Activated naive CD8-positive, alpha-beta T cell treated with anti-CD3 and anti-CD28 coated beads, Interleukin-2, amount 10 ng/mL, durations not matched to agents 7 days and 5 days (primary cell): ENCODE data around the gene VANGL2. TPM values are rescaled to one million over a fixed set of nuclear protein-coding genes. Genes with fewer than 3 reads are reported as not detected.

Experiments
- ATAC-seq: fragments of 150-1000 bp; cut with Tn5 transposase; one replicate; pipeline ENCODE4 v1.10.0; 2021; ENCODE audit warnings: low read depth, moderate library complexity
- POLR2A ChIA-PET: fragments of 350-600 bp; sonication (Branson Sonifier 250); formaldehyde crosslinking; loops from one replicate; lab custom pipeline; 2021; ENCODE audit warnings: antibody characterized with exemption; lab: Charles Lee
- DNase-seq: peaks from one replicate; pipeline ENCODE4 v3.0.0; 2021
- H3K27ac Mint-ChIP-seq: one replicate; pipeline ENCODE4 v1.8.0; 2022; ENCODE audit warnings: mild to moderate bottlenecking, mixed read lengths
- H3K27me3 Mint-ChIP-seq: one replicate; pipeline ENCODE4 v1.8.0; 2022; ENCODE audit warnings: mild to moderate bottlenecking, moderate library complexity, mixed read lengths
- H3K36me3 Mint-ChIP-seq: one replicate; pipeline ENCODE4 v1.8.0; 2021; ENCODE audit warnings: mild to moderate bottlenecking, mixed read lengths
- H3K4me1 Mint-ChIP-seq: one replicate; pipeline ENCODE4 v1.8.0; 2021; ENCODE audit warnings: mixed read lengths
- H3K4me3 Mint-ChIP-seq: one replicate; pipeline ENCODE4 v1.8.0; 2022; ENCODE audit warnings: mild to moderate bottlenecking, moderate library complexity, mixed read lengths
- H3K9me3 Mint-ChIP-seq: one replicate; pipeline ENCODE4 v1.8.0; 2021; ENCODE audit warnings: mixed read lengths
- total RNA-seq, 2 experiments: library from RNA; stranded (reverse); gene quantifications; one replicate each; pipeline ENCODE4 v1.2.3, GENCODE V29; 2021

The VANGL2 gene
- under 1 TPM; 0.06 to 0.34 TPM for total RNA-seq

DNA sequence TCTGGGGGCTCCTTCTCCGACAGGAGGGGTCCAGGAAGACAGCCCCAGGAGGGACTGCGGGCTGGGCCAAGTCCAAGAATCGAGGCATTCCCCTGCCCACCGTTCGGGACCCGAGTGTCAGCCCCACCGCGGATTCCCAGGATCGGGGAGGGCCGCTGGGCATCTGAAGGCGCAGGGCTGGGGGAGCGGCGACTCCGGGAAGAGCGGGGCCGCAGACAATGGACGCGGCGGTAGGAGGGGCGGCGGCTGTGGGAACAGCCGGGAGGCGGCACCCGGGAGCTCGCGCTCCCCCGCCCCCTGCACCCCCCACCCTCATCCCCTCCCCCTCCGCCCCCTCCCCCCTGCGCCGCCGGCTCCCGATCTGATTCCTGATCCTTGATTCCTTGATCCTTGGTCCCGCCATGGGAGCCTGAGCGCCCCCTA lies at the start of gene VANGL2:
TSS of gene VANGL2 (plus strand) at position 342 of the 423 bp plus-strand sequence. CDS start 15,274 bp downstream, outside the sequence.
- Mint-ChIP-seq H3K4me3 (peak within 1 kb of the TSS; percentile 59), H3K27me3 (peaks cover 37% of the 10 kb centered on the region), H3K4me1 (peaks cover 3% of the 10 kb centered on the region), H3K9me3 (no peaks in the 10 kb centered on the region), H3K27ac (no peak within 1 kb of the TSS), H3K36me3 (no peaks in the 10 kb centered on the region)
- DNase-seq (peak; percentile 74), ATAC-seq (no peak)
- POLR2A ChIA-PET, result no interaction called here

- no peaks in the 10 kb centered on the region for H3K9me3 Mint-ChIP-seq
- H3K4me3 Mint-ChIP-seq, result no peak overlapping the region
- H3K4me1 Mint-ChIP-seq, result peaks cover 8% of the 10 kb centered on the region
- H3K27ac Mint-ChIP-seq, result no peak overlapping the region
- ATAC-seq (no peak), DNase-seq (no peak)
- peaks cover 25% of the 10 kb centered on the region for H3K36me3 Mint-ChIP-seq
- POLR2A ChIA-PET, result no interaction called here
- H3K27me3 Mint-ChIP-seq, result no peaks in the 10 kb centered on the region
Measured at GRCh38 chr1:160351629-160352028, 48.7 kb upstream of the VANGL2 start.

- DNase-seq, result no peak
- Mint-ChIP-seq H3K27ac (no peak overlapping the region), H3K36me3 (peaks cover 27% of the 10 kb centered on the region), H3K4me3 (no peak overlapping the region), H3K4me1 (no peaks in the 10 kb centered on the region), H3K9me3 (no peaks in the 10 kb centered on the region), H3K27me3 (no peaks in the 10 kb centered on the region)
- ATAC-seq, result no peak
- POLR2A ChIA-PET, result interaction anchor here (0.8 kb wide), 1 partner anchor 9 kb away, joined by 3 read pairs; no protein-coding TSS in a partner anchor
Measured at GRCh38 chr1:160352555-160352954, 47.8 kb upstream of the VANGL2 start.

DNA sequence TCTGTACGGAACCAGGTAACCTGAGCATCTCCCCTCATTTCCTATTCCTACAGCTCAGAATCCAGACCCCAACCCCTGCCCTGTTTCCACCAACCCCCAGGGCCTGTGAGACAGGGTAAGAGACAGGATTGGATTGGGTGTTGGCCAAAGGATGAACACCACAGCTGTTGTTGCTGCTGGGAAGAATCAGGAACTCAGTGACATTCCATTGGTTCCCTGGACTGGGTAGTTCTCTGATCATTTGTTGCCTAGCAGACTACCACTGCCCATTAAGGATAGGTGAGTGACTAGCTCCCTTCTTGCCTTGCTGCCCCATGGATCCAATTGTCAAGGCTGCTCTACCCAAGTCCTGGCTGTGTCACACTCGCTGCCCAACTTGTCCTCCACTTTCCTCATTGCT lies 47.1 kb upstream of the VANGL2 start:
- ATAC-seq (no peak), DNase-seq (no peak)
- Mint-ChIP-seq H3K4me1 (no peaks in the 10 kb centered on the region), H3K27me3 (no peaks in the 10 kb centered on the region), H3K27ac (no peak overlapping the region), H3K9me3 (no peaks in the 10 kb centered on the region), H3K36me3 (peaks cover 30% of the 10 kb centered on the region), H3K4me3 (no peak overlapping the region)
- POLR2A ChIA-PET, result interaction anchor here (0.6 to 0.8 kb wide), 2 partner anchors 9 to 172 kb away, joined by 3 to 4 read pairs; no protein-coding TSS in a partner anchor

- ATAC-seq, result no peak
Measured at GRCh38 chr1:160354388-160354985, 45.9 kb upstream of the VANGL2 start.

GRCh38 chr1:160357286-160358002 lies 42.9 kb upstream of the VANGL2 start:
- Mint-ChIP-seq H3K4me3 (no peak overlapping the region), H3K27me3 (no peaks in the 10 kb centered on the region), H3K36me3 (peaks cover 25% of the 10 kb centered on the region), H3K27ac (no peak overlapping the region), H3K9me3 (no peaks in the 10 kb centered on the region), H3K4me1 (no peaks in the 10 kb centered on the region)
- DNase-seq (no peak), ATAC-seq (no peak)
- POLR2A ChIA-PET, result no interaction called here

More at GRCh38 chr1:160354388-160354985, 45.9 kb upstream of the VANGL2 start:
- Mint-ChIP-seq H3K27ac (no peak overlapping the region), H3K4me1 (no peaks in the 10 kb centered on the region), H3K27me3 (no peaks in the 10 kb centered on the region), H3K36me3 (peaks cover 33% of the 10 kb centered on the region), H3K4me3 (no peak overlapping the region), H3K9me3 (no peaks in the 10 kb centered on the region)
- no peak for DNase-seq
- POLR2A ChIA-PET, result no interaction called here

GRCh38 chr1:160358073-160358472 lies 42.3 kb upstream of the VANGL2 start:
- Mint-ChIP-seq H3K27ac (no peak overlapping the region), H3K27me3 (no peaks in the 10 kb centered on the region), H3K4me1 (no peaks in the 10 kb centered on the region), H3K4me3 (no peak overlapping the region), H3K36me3 (peaks cover 25% of the 10 kb centered on the region), H3K9me3 (no peaks in the 10 kb centered on the region)
- ATAC-seq (no peak), DNase-seq (no peak)
- POLR2A ChIA-PET, result no interaction called here

DNA sequence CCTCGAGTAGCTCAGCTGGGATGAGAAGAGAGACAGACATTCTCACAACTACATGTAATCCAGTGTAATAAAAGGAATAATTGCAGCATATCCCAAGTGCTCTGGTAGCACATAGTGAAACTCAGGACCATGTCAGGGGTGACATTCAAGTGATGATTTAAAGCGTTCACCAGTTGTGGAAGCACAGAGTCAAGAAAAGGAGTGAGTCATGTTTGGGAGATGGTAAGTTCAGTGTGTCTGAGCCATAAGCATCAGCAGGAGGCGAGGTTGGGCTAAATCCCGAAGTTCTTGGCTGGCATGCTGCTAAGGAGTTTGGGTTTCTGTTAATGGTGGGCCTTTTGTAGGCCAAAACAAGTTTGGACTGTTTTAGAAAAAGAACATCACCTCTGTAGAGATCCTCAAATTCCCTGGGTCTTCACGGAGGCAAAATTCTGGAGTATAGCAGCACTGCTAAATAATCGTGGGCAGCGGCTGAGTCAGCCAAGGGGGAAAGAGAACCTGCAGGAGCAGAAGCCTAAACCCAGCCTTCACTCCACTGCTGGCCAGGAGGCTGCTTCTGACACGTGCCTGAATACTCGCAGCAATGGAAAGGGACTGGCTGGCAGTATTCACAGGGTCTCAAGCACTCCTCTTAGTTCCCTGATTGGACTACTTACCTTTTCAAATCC lies 40.7 kb upstream of the VANGL2 start:
- H3K27me3 Mint-ChIP-seq, result no peaks in the 10 kb centered on the region
- H3K4me3 Mint-ChIP-seq, result no peak overlapping the region
- POLR2A ChIA-PET, result no interaction called here
- H3K9me3 Mint-ChIP-seq, result no peaks in the 10 kb centered on the region
- H3K4me1 Mint-ChIP-seq, result peaks cover 3% of the 10 kb centered on the region
- no peak overlapping the region for H3K27ac Mint-ChIP-seq
- DNase-seq (no peak), ATAC-seq (peak; percentile 20)
- peaks cover 20% of the 10 kb centered on the region for H3K36me3 Mint-ChIP-seq

DNA sequence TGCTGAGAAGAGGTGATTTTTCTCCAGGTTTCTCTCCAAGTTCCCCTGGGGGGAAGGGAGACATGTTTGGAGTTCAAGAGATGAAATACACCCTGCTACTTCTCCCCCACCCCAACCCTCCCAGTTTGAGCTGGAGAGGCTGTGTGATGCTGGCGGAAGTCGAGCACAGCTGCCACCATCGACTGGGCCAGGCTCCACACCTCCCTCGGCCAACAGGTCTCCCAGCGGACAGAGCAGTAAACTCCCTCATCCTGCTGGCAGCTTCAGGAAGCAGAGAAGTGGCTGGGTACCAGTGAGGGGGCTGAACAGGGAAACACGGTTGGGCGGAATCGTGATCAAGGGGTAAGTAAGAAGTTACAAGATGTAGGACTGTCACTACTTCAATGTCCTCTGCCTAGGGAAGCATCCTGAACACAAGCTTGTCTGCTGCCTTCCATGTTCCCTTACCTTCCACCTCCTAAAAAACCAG lies 40.1 kb upstream of the VANGL2 start:
- Mint-ChIP-seq H3K36me3 (peaks cover 15% of the 10 kb centered on the region), H3K27ac (no peak overlapping the region), H3K4me3 (no peak overlapping the region), H3K4me1 (peaks cover 3% of the 10 kb centered on the region), H3K9me3 (no peaks in the 10 kb centered on the region), H3K27me3 (no peaks in the 10 kb centered on the region)
- DNase-seq (no peak), ATAC-seq (no peak)
- POLR2A ChIA-PET, result no interaction called here

GRCh38 chr1:160361199-160361598 lies 39.2 kb upstream of the VANGL2 start:
- ATAC-seq (no peak), DNase-seq (no peak)
- Mint-ChIP-seq H3K4me1 (peaks cover 3% of the 10 kb centered on the region), H3K27me3 (no peaks in the 10 kb centered on the region), H3K27ac (no peak overlapping the region), H3K36me3 (peaks cover 11% of the 10 kb centered on the region), H3K9me3 (no peaks in the 10 kb centered on the region), H3K4me3 (no peak overlapping the region)
- POLR2A ChIA-PET, result no interaction called here

DNA sequence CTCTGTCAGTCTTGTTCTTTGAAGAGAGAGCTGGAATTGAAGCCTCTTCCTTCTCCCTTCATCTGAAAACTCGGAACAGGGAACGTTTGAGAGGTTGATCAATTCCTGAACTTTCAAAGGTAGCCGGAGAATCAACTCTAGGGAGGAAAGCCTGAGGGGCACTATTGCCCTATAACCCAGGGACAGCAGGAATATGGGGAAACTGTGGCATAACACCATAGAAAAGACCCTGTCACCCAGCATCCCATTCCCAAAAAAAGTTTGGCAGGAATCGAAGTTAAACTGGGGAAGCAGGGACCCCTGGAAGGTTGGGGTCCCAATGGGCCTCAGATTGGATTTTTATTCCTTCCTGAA lies 38.6 kb upstream of the VANGL2 start:
- Mint-ChIP-seq H3K27ac (no peak overlapping the region), H3K4me1 (peaks cover 3% of the 10 kb centered on the region), H3K36me3 (peaks cover 6% of the 10 kb centered on the region), H3K9me3 (no peaks in the 10 kb centered on the region), H3K4me3 (no peak overlapping the region), H3K27me3 (no peaks in the 10 kb centered on the region)
- DNase-seq (no peak), ATAC-seq (no peak)
- POLR2A ChIA-PET, result no interaction called here

GRCh38 chr1:160362168-160362957 lies 38.0 kb upstream of the VANGL2 start:
- no peak for DNase-seq
- H3K27ac Mint-ChIP-seq, result peak overlapping the region; percentile 9
- H3K4me3 Mint-ChIP-seq, result no peak overlapping the region
- H3K27me3 Mint-ChIP-seq, result no peaks in the 10 kb centered on the region
- POLR2A ChIA-PET, result no interaction called here
- ATAC-seq, result no peak
- no peaks in the 10 kb centered on the region for H3K9me3 Mint-ChIP-seq
- H3K4me1 Mint-ChIP-seq, result peaks cover 3% of the 10 kb centered on the region
- H3K36me3 Mint-ChIP-seq, result peaks cover 6% of the 10 kb centered on the region

DNA sequence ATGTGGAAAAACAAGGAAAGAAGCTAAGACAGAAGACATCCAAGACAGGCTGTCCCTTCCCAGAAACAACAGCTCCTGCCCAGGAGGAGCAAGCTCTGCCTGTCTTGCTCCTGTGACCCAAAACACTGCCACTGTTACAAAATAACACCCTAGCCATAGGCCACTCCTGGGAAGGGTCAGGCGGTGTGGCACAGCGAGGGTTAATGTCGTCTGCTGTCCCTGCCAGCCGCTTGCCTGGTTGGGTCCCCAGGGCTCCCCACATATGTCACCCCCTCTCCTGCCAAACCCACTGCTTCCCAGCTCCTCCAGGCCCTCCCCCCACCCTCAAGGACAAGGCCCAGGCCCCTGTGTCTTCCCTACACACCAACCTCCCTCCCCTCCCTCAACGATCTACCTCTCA lies 37.4 kb upstream of the VANGL2 start:
- DNase-seq, result no peak
- Mint-ChIP-seq H3K36me3 (peaks cover 5% of the 10 kb centered on the region), H3K4me3 (no peak overlapping the region), H3K27me3 (no peaks in the 10 kb centered on the region), H3K4me1 (peaks cover 8% of the 10 kb centered on the region), H3K9me3 (no peaks in the 10 kb centered on the region), H3K27ac (no peak overlapping the region)
- POLR2A ChIA-PET, result no interaction called here
- ATAC-seq, result no peak
